ENCODE measurements around the gene PGM1.
A peak's percentile ranks its signal among the peaks of the same experiment; 100 is the strongest.

PGM1 gene

DNA sequence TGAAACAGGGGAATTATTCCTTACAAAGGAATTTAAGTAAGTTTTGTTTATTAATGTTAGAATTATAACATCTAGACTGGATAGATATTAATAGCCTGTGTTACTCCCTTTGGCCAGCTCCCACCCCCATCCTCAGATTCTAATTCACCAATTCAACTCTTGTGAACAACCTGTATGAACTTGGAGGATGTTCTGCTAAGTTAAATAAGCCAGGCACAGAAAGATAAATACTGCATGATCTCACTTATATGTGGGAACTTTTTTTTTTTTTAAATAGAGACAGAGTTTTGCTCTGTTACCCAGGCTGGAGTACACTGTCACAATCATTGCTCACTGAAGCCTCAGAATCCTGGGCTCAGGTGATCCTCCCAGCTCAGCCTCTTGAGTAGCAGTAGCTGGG lies 37.7 kb upstream of the PGM1 start:
- TF ChIP-seq, protein P1, sequence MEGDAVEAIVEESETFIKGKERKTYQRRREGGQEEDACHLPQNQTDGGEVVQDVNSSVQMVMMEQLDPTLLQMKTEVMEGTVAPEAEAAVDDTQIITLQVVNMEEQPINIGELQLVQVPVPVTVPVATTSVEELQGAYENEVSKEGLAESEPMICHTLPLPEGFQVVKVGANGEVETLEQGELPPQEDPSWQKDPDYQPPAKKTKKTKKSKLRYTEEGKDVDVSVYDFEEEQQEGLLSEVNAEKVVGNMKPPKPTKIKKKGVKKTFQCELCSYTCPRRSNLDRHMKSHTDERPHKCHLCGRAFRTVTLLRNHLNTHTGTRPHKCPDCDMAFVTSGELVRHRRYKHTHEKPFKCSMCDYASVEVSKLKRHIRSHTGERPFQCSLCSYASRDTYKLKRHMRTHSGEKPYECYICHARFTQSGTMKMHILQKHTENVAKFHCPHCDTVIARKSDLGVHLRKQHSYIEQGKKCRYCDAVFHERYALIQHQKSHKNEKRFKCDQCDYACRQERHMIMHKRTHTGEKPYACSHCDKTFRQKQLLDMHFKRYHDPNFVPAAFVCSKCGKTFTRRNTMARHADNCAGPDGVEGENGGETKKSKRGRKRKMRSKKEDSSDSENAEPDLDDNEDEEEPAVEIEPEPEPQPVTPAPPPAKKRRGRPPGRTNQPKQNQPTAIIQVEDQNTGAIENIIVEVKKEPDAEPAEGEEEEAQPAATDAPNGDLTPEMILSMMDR (IDR thresholded peaks at IDR 0.05; ENCODE audit: poor library complexity, severe bottlenecking) = no peak
- H3K9me3 ChIP-seq (ENCODE audit: severe bottlenecking) = no peaks in the 10 kb centered on the region
- peaks cover 6% of the 10 kb centered on the region; the same call in 1 of the 2 replicates for H3K36me3 ChIP-seq (ENCODE audit: low read depth)
- H3K4me1 ChIP-seq (ENCODE audit: insufficient read depth, poor library complexity, severe bottlenecking) = no peaks in the 10 kb centered on the region
- ATAC-seq (ENCODE audit: low read depth) (no peak), DNase-seq (ENCODE audit: low spot score) (no peak)
- no peaks in the 10 kb centered on the region for H3K27me3 ChIP-seq (ENCODE audit: insufficient read depth, poor library complexity, severe bottlenecking)
- H3K27ac ChIP-seq (ENCODE audit: poor library complexity, severe bottlenecking) = no peak overlapping the region
- H3K4me3 ChIP-seq (ENCODE audit: severe bottlenecking) = no peak overlapping the region

- Histone ChIP-seq H3K9me3 (ENCODE audit: severe bottlenecking) (no peaks in the 10 kb centered on the region), H3K36me3 (ENCODE audit: low read depth) (peaks cover 6% of the 10 kb centered on the region; the same call in 1 of the 2 replicates), H3K4me1 (ENCODE audit: insufficient read depth, poor library complexity, severe bottlenecking) (no peaks in the 10 kb centered on the region), H3K27me3 (ENCODE audit: insufficient read depth, poor library complexity, severe bottlenecking) (no peaks in the 10 kb centered on the region), H3K27ac (ENCODE audit: poor library complexity, severe bottlenecking) (no peak overlapping the region), H3K4me3 (ENCODE audit: severe bottlenecking) (no peak overlapping the region)
- TF ChIP-seq, protein P1 (IDR thresholded peaks at IDR 0.05; ENCODE audit: poor library complexity, severe bottlenecking) = peak; percentile 77
- DNase-seq (ENCODE audit: low spot score) (no peak), ATAC-seq (ENCODE audit: low read depth) (peak; percentile 31; the same call in 1 of the 3 replicates)
Observed at GRCh38 chr1:63557365-63557987, 35.7 kb upstream of the PGM1 start.

- Histone ChIP-seq H3K36me3 (ENCODE audit: low read depth) (peaks cover 6% of the 10 kb centered on the region; the same call in 1 of the 2 replicates), H3K27me3 (ENCODE audit: insufficient read depth, poor library complexity, severe bottlenecking) (no peaks in the 10 kb centered on the region), H3K9me3 (ENCODE audit: severe bottlenecking) (no peaks in the 10 kb centered on the region), H3K4me3 (ENCODE audit: severe bottlenecking) (no peak overlapping the region), H3K4me1 (ENCODE audit: insufficient read depth, poor library complexity, severe bottlenecking) (no peaks in the 10 kb centered on the region), H3K27ac (ENCODE audit: poor library complexity, severe bottlenecking) (no peak overlapping the region)
- DNase-seq (ENCODE audit: low spot score) (no peak), ATAC-seq (ENCODE audit: low read depth) (no peak)
- TF ChIP-seq, protein P1 (IDR thresholded peaks at IDR 0.05; ENCODE audit: poor library complexity, severe bottlenecking) = no peak
Observed at GRCh38 chr1:63559357-63559756, 33.9 kb upstream of the PGM1 start.

DNA sequence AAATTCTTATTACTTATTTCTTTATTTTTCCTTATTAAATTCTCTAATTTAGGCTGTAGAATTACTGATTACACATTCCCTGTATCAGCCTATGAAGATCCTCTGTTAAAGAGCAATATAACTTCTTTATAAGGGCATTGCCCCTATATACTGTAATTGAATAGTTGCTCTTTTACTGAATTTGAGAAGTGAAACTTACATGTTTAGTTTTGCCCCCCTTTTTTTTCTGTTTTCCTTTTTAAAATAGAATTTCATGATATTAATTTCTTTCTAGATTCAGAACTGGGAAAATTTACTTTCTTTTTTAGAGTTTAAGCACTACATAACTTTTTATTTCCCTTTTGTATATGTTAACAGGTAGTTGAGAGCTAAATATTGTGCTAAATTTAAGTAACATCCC lies 29.5 kb upstream of the PGM1 start:
- no peak for DNase-seq (ENCODE audit: low spot score)
- Histone ChIP-seq H3K27me3 (ENCODE audit: insufficient read depth, poor library complexity, severe bottlenecking) (no peaks in the 10 kb centered on the region), H3K9me3 (ENCODE audit: severe bottlenecking) (no peaks in the 10 kb centered on the region), H3K4me3 (ENCODE audit: severe bottlenecking) (no peak overlapping the region), H3K27ac (ENCODE audit: poor library complexity, severe bottlenecking) (no peak overlapping the region), H3K4me1 (ENCODE audit: insufficient read depth, poor library complexity, severe bottlenecking) (no peaks in the 10 kb centered on the region), H3K36me3 (ENCODE audit: low read depth) (no peaks in the 10 kb centered on the region)
- no peak for ATAC-seq (ENCODE audit: low read depth)
- TF ChIP-seq, protein P1 (IDR thresholded peaks at IDR 0.05; ENCODE audit: poor library complexity, severe bottlenecking) = no peak

- ATAC-seq (ENCODE audit: low read depth) (no peak), DNase-seq (ENCODE audit: low spot score) (no peak)
- no peaks in the 10 kb centered on the region for H3K27me3 ChIP-seq (ENCODE audit: insufficient read depth, poor library complexity, severe bottlenecking)
- no peaks in the 10 kb centered on the region for H3K9me3 ChIP-seq (ENCODE audit: severe bottlenecking)
- TF ChIP-seq, protein P1 (IDR thresholded peaks at IDR 0.05; ENCODE audit: poor library complexity, severe bottlenecking) = no peak
- H3K4me1 ChIP-seq (ENCODE audit: insufficient read depth, poor library complexity, severe bottlenecking) = no peaks in the 10 kb centered on the region
- H3K27ac ChIP-seq (ENCODE audit: poor library complexity, severe bottlenecking) = no peak overlapping the region
- H3K36me3 ChIP-seq (ENCODE audit: low read depth) = no peaks in the 10 kb centered on the region
- H3K4me3 ChIP-seq (ENCODE audit: severe bottlenecking) = no peak overlapping the region
Observed at GRCh38 chr1:63569068-63569467, 24.1 kb upstream of the PGM1 start.

Data from RWPE2 (cell line).